Measurements from ENCODE around the gene FAM13A.

GRCh38 chr4:88843067-88843685 lies 213.8 kb downstream of the FAM13A start:
- TF ChIP-seq CTCF (IDR thresholded peaks at IDR 0.05; ENCODE audit: insufficient read depth, low read length, poor library complexity, severe bottlenecking) (no peak), EZH2phosphoT487 (conservative IDR thresholded peaks at IDR 0.05; ENCODE audit: low read length) (no peak)
